OCI-LY7 (cell line): Measurements from ENCODE around the gene ATP2B1. TPM values are rescaled to one million over a fixed set of nuclear protein-coding genes. Genes with fewer than 3 reads are reported as not detected.

Experiments used
- BruUV-seq: library from RNA; stranded (reverse); fragments of 400-500 nt; replicated peaks from 2 replicates; lab custom pipeline; 2021; lab: Mats Ljungman, UMichigan
- CTCF ChIA-PET: fragments of 300-600 bp; sonication (Branson Sonifier 250); formaldehyde crosslinking; loops from one replicate; lab custom pipeline; 2022; ENCODE audit warnings: antibody characterized with exemption; ENCODE audit not compliant: unreplicated experiment; lab: Charles Lee
- POLR2A ChIA-PET: fragments of 300-600 bp; sonication (Branson Sonifier 250); formaldehyde crosslinking; loops from one replicate; lab custom pipeline; 2022; ENCODE audit warnings: antibody characterized with exemption; lab: Charles Lee
- DNase-seq: peaks from one replicate; pipeline ENCODE4 v3.0.0-alpha.2; 2015; ENCODE audit warnings: low spot score
- H2AFZ ChIP-seq: fragments of 200-600 bp; sonication (generic), shearing (Covaris generic); 2 replicates; pipeline ENCODE4 v1.6.1; 2014; ENCODE audit warnings: mild to moderate bottlenecking, antibody characterized with exemption, low read length, moderate library complexity
- H3K27ac ChIP-seq: fragments of 200-600 bp; sonication (generic); 2 replicates; pipeline ENCODE4 v1.5.1; 2014; ENCODE audit warnings: mixed run types, low read depth, mild to moderate bottlenecking, moderate library complexity, low read length, inconsistent platforms; ENCODE audit not compliant: poor library complexity, severe bottlenecking
- H3K36me3 ChIP-seq: fragments of 200-600 bp; sonication (generic); 2 replicates; pipeline ENCODE4 v1.6.1; 2014; ENCODE audit warnings: mild to moderate bottlenecking, antibody characterized with exemption, low read length, moderate library complexity, mixed read lengths; ENCODE audit not compliant: insufficient read depth
- H3K4me1 ChIP-seq: fragments of 200-600 bp; sonication (generic); 2 replicates; pipeline ENCODE4 v1.5.1; 2014; ENCODE audit warnings: mild to moderate bottlenecking, low read length; ENCODE audit not compliant: insufficient read depth, poor library complexity, severe bottlenecking
- H3K4me2 ChIP-seq: fragments of 200-600 bp; sonication (generic); 2 replicates; pipeline ENCODE4 v1.6.1; 2014; ENCODE audit warnings: mild to moderate bottlenecking, low read length
- H3K4me3 ChIP-seq: fragments of 200-600 bp; sonication (generic); 2 replicates; pipeline ENCODE4 v1.5.1; 2014; ENCODE audit warnings: mild to moderate bottlenecking, low read depth, low read length; ENCODE audit not compliant: poor library complexity, severe bottlenecking
- H3K79me2 ChIP-seq: fragments of 200-600 bp; sonication (generic); 2 replicates; pipeline ENCODE4 v1.6.1; 2016; ENCODE audit warnings: low read depth, mild to moderate bottlenecking, low read length, moderate library complexity, mixed read lengths; ENCODE audit not compliant: insufficient read depth
- H3K9me2 ChIP-seq: fragments of 200-600 bp; sonication (generic); 2 replicates; pipeline ENCODE4 v1.6.1; 2016; ENCODE audit warnings: mild to moderate bottlenecking, low read length, mixed read lengths; ENCODE audit not compliant: insufficient read depth
- H3K9me3 ChIP-seq: fragments of 200-600 bp; sonication (generic); 2 replicates; pipeline ENCODE4 v1.6.1; 2014; ENCODE audit warnings: mild to moderate bottlenecking, mixed run types, low read length, mixed read lengths
- H4K20me1 ChIP-seq: fragments of 200-600 bp; sonication (generic); 2 replicates; pipeline ENCODE4 v1.6.1; 2014; ENCODE audit warnings: mild to moderate bottlenecking, antibody characterized with exemption, low read length, moderate library complexity, mixed read lengths; ENCODE audit not compliant: insufficient read depth
- EZH2phosphoT487 ChIP-seq: fragments of 200-600 bp; sonication (generic); IDR thresholded peaks from 2 replicates; pipeline ENCODE4 v1.6.1; 2018; ENCODE audit warnings: low read depth, borderline replicate concordance, mild to moderate bottlenecking, mixed run types, antibody characterized with exemption, low read length, moderate library complexity, mixed read lengths
- intact Hi-C: fragments of 100-400 bp; cut with micrococcal nuclease; formaldehyde crosslinking; loops from one replicate; pipeline ENCODE4 v1.10.0; 2022; ENCODE audit not compliant: unreplicated experiment
- total RNA-seq, 2 experiments: library from RNA; depleted of rRNA in 1 of 2; stranded (reverse); fragments of >200 nt in 1 of 2; shearing (Covaris generic) in 1 of 2; gene quantifications; 2 replicates each; pipeline ENCODE4 v1.2.3, GENCODE V29; 2014 to 2022
- TF ChIP-seq, protein P1 (sequence below): fragments of 200-600 bp; sonication (generic); conservative IDR thresholded peaks from 2 replicates; pipeline ENCODE4 v1.5.1; 2014; ENCODE audit warnings: mild to moderate bottlenecking, antibody characterized with exemption, low read length, moderate library complexity, mixed read lengths

Gene ATP2B1
- total RNA-seq, 2 experiments from 2014 or later, result 58.5 to 74.9 TPM

DNA sequence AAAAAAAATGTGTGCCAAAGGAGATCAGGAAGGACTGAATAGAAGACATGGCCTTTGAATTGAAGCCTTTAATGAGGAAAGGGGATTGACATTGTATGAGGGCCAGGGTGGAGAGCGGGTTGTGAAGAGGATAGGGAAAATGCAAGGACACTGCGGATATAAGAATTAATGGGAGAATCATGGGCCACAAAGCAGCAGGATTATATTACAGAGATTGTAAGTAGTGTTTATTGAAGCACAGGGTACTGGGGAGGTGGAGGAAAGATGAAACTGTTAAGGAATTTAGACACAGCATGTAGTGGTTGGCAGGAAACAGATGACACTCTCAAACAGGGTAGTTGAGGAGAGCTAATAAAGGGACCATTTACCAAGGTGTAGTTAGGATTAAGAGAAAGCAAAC lies 166.4 kb downstream of the ATP2B1 start:
- Histone ChIP-seq H2AFZ (no peak overlapping the region), H3K4me2 (no peak overlapping the region), H3K27ac (no peak overlapping the region), H3K4me3 (no peak overlapping the region), H3K9me2 (no peaks in the 10 kb centered on the region), H3K79me2 (no peaks in the 10 kb centered on the region), H3K9me3 (no peaks in the 10 kb centered on the region), H3K36me3 (no peaks in the 10 kb centered on the region), H3K4me1 (peaks cover 5% of the 10 kb centered on the region), H4K20me1 (no peaks in the 10 kb centered on the region)
- BruUV-seq, result no TSS peak
- ChIA-PET CTCF (interaction anchor here (0.5 to 1.4 kb wide), 2 partner anchors 16 to 472 kb away, joined by 3 read pairs; partner anchors contain the start of gene POC1B), POLR2A (no interaction called here)
- TF ChIP-seq, protein P1, sequence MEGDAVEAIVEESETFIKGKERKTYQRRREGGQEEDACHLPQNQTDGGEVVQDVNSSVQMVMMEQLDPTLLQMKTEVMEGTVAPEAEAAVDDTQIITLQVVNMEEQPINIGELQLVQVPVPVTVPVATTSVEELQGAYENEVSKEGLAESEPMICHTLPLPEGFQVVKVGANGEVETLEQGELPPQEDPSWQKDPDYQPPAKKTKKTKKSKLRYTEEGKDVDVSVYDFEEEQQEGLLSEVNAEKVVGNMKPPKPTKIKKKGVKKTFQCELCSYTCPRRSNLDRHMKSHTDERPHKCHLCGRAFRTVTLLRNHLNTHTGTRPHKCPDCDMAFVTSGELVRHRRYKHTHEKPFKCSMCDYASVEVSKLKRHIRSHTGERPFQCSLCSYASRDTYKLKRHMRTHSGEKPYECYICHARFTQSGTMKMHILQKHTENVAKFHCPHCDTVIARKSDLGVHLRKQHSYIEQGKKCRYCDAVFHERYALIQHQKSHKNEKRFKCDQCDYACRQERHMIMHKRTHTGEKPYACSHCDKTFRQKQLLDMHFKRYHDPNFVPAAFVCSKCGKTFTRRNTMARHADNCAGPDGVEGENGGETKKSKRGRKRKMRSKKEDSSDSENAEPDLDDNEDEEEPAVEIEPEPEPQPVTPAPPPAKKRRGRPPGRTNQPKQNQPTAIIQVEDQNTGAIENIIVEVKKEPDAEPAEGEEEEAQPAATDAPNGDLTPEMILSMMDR, result no peak
- TF ChIP-seq EZH2phosphoT487, result no peak
- intact Hi-C loops, result loop anchor here (2.0 to 10.0 kb wide), 5 partner anchors 165 to 1315 kb away; partner anchors contain the start of gene ATP2B1
- DNase-seq, result no peak

DNA sequence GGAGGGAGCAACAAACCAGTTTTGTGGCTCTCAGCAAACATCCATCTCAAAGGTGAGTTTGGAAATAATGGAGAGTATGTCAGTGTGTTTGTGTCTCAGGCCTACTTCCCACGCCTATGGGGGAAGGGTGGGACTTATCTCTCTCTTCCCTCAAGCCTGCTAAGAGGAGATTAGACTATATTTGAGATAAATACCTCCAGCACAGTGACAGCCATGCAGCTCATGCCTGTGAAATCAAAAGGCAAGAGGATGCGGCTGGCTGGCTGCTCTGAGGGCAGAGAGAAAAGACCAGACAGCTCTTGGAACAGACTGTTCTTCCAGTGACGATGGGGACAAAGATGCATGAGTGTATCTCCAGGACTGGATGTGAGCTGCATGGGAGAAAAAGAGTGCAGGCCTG lies 168.1 kb downstream of the ATP2B1 start:
- Histone ChIP-seq H3K79me2 (no peaks in the 10 kb centered on the region), H3K9me3 (no peaks in the 10 kb centered on the region), H3K27ac (no peak overlapping the region), H3K4me2 (no peak overlapping the region), H3K4me3 (no peak overlapping the region), H3K36me3 (no peaks in the 10 kb centered on the region), H3K4me1 (peaks cover 5% of the 10 kb centered on the region), H3K9me2 (no peaks in the 10 kb centered on the region), H4K20me1 (no peaks in the 10 kb centered on the region), H2AFZ (no peak overlapping the region)
- TF ChIP-seq, protein P1, result no peak
- TF ChIP-seq EZH2phosphoT487, result no peak
- CTCF ChIA-PET, result no interaction called here
- intact Hi-C loops, result loop anchor here (5.0 to 10.0 kb wide), 4 partner anchors 167 to 1317 kb away; partner anchors contain the start of gene ATP2B1
- no TSS peak for BruUV-seq
- POLR2A ChIA-PET, result interaction anchor here (1.2 kb wide), 1 partner anchor 10 kb away, joined by 3 read pairs; no protein-coding TSS in a partner anchor
- no peak for DNase-seq
